Tibial artery (tissue), 4 donors: Measurements from ENCODE around the gene EXOG.

Experiments
- DNase-seq, 2 donors: peaks; one replicate each; pipeline ENCODE4 v3.0.0-alpha.2; 2019
- H3K27ac ChIP-seq, 2 donors: fragments of 200-600 bp; sonication (generic) in 1 of 2; 1 replicate in 1 of 2; 2 replicates in 1 of 2; pipeline ENCODE4 v1.5.1; 2018 to 2019; ENCODE audit warnings: mild to moderate bottlenecking in 1 of 2
- H3K27me3 ChIP-seq, 2 donors: fragments of 200-600 bp; sonication (generic) in 1 of 2; one replicate each; pipeline versions ENCODE4 v1.5.1 to v1.6.0; 2016 to 2019
- H3K36me3 ChIP-seq, 3 donors: fragments of 200-600 bp; sonication (generic) in 2 of 3; one replicate each; pipeline ENCODE4 v1.5.1; 2016 to 2019; ENCODE audit warnings: mild to moderate bottlenecking in 2 of 3
- H3K4me1 ChIP-seq, 4 donors: fragments of 200-600 bp; sonication (generic) in 2 of 4; 1 replicate in 3 of 4; 2 replicates in 1 of 4; pipeline ENCODE4 v1.5.1; 2016 to 2019
- H3K4me3 ChIP-seq, 2 donors: fragments of 200-600 bp; sonication (generic) in 1 of 2; 1 replicate in 1 of 2; 2 replicates in 1 of 2; pipeline ENCODE4 v1.5.1; 2018 to 2019; ENCODE audit warnings: mild to moderate bottlenecking in 2 of 2
- H3K9me3 ChIP-seq, 3 donors: fragments of 200-600 bp; sonication (generic) in 1 of 3; one replicate each; pipeline ENCODE4 v1.5.1; 2016 to 2019
- CTCF ChIP-seq, 2 experiments: fragments of 200-600 bp in 1 of 2; fragments of 450-650 bp in 1 of 2; IDR thresholded peaks; one replicate each; pipeline ENCODE4 v1.5.1; 2017 to 2019; ENCODE audit warnings: antibody characterized with exemption in 2 of 2, mild to moderate bottlenecking in 1 of 2, moderate library complexity in 1 of 2
- intact Hi-C: fragments of 100-400 bp; cut with DNase I; formaldehyde crosslinking; loops from one replicate; pipeline ENCODE4 v1.15.0; 2023; ENCODE audit warnings: low total_unique reads

The EXOG gene

GRCh38 chr3:38551026-38551832 lies 55.1 kb downstream of the EXOG start:
- Histone ChIP-seq H3K27ac (no peak overlapping the region), H3K4me1 (no peaks in the 10 kb centered on the region), H3K9me3 (no peaks in the 10 kb centered on the region), H3K36me3 (no peaks in the 10 kb centered on the region), H3K4me3 (no peak overlapping the region), H3K27me3 (no peaks in the 10 kb centered on the region)
- no peak for DNase-seq
- intact Hi-C loops = no loop called here
- TF ChIP-seq CTCF (IDR thresholded peaks at IDR 0.05) = no peak

GRCh38 chr3:38552364-38552763 lies 56.2 kb downstream of the EXOG start:
- Histone ChIP-seq H3K4me3 (no peak overlapping the region), H3K4me1 (no peaks in the 10 kb centered on the region), H3K9me3 (no peaks in the 10 kb centered on the region), H3K27me3 (no peaks in the 10 kb centered on the region), H3K36me3 (no peaks in the 10 kb centered on the region), H3K27ac (no peak overlapping the region)
- TF ChIP-seq CTCF (IDR thresholded peaks at IDR 0.05) = no peak
- intact Hi-C loops = no loop called here
- no peak for DNase-seq

GRCh38 chr3:38553071-38553470 lies 56.9 kb downstream of the EXOG start:
- Histone ChIP-seq H3K27me3 (no peaks in the 10 kb centered on the region), H3K36me3 (no peaks in the 10 kb centered on the region), H3K4me1 (no peaks in the 10 kb centered on the region), H3K4me3 (no peak overlapping the region), H3K9me3 (no peaks in the 10 kb centered on the region), H3K27ac (no peak overlapping the region)
- no peak for DNase-seq
- intact Hi-C loops = no loop called here
- TF ChIP-seq CTCF (IDR thresholded peaks at IDR 0.05) = no peak

GRCh38 chr3:38554127-38554827 lies 58.1 kb downstream of the EXOG start:
- Histone ChIP-seq H3K27me3 (no peaks in the 10 kb centered on the region), H3K9me3 (no peaks in the 10 kb centered on the region), H3K4me3 (no peak overlapping the region), H3K4me1 (no peaks in the 10 kb centered on the region), H3K27ac (no peak overlapping the region), H3K36me3 (no peaks in the 10 kb centered on the region)
- DNase-seq = no peak
- no peak for TF ChIP-seq CTCF (IDR thresholded peaks at IDR 0.05)
- intact Hi-C loops = no loop called here

- intact Hi-C loops = no loop called here
- no peak for TF ChIP-seq CTCF (IDR thresholded peaks at IDR 0.05)
Observed at GRCh38 chr3:38555149-38555840, 59.2 kb downstream of the EXOG start.

More at GRCh38 chr3:38555149-38555840, 59.2 kb downstream of the EXOG start:
- H3K27ac ChIP-seq = no peak overlapping the region
- no peaks in the 10 kb centered on the region for H3K9me3 ChIP-seq
- no peak overlapping the region for H3K4me3 ChIP-seq
- no peaks in the 10 kb centered on the region for H3K27me3 ChIP-seq
- H3K36me3 ChIP-seq = no peaks in the 10 kb centered on the region
- DNase-seq = no peak
- H3K4me1 ChIP-seq = no peaks in the 10 kb centered on the region
